Measurements from ENCODE around the gene NR1H3.

DNA sequence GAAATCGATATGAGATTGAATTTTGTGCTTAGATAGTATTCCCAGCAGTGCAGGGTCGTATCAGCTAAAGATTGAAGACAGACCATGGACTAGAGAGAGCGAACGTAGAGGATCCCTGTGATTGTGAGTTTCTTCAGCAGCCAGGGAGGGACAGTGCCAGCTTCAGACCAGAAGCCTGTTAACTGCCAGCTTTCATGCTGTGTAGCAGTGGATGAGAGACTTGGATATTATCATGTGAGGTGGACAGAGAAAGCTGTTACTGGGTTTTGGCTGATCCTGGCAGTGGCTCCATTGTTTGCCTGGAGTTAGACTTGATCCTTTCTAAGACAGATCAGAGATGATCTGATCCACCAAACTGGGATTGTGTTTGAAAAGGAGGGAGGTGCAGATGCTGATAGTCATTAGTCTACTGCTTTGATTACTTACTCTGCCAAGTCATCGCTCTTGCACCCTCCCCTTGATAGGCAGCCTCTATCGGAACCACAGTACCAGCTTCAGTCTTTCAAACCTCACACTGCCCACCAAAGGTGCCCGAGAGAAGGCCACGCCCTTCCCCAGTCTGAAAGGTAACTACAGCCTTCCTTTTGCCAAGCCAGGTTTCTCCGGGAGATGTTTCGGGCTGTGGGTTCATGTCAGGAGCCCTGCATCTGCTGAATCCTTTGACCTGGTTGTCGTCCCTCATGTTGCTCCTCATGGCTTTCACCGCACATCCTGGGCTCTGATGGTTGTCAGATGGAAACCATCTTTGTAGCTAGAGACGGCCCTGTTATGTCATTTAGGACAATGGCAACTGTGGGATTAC, 28.4 kb downstream of the NR1H3 start:
- TF ChIP-seq, protein P1, sequence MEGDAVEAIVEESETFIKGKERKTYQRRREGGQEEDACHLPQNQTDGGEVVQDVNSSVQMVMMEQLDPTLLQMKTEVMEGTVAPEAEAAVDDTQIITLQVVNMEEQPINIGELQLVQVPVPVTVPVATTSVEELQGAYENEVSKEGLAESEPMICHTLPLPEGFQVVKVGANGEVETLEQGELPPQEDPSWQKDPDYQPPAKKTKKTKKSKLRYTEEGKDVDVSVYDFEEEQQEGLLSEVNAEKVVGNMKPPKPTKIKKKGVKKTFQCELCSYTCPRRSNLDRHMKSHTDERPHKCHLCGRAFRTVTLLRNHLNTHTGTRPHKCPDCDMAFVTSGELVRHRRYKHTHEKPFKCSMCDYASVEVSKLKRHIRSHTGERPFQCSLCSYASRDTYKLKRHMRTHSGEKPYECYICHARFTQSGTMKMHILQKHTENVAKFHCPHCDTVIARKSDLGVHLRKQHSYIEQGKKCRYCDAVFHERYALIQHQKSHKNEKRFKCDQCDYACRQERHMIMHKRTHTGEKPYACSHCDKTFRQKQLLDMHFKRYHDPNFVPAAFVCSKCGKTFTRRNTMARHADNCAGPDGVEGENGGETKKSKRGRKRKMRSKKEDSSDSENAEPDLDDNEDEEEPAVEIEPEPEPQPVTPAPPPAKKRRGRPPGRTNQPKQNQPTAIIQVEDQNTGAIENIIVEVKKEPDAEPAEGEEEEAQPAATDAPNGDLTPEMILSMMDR (IDR thresholded peaks at IDR 0.05) = no peak
- no peak for TF ChIP-seq POLR2A (IDR thresholded peaks at IDR 0.05)

Measured in right lobe of liver (tissue), 4 donors.